Right lobe of liver (tissue), 6 donors: Measurements from ENCODE around the gene LONP2. TPM values are rescaled to one million over a fixed set of nuclear protein-coding genes. Genes with fewer than 3 reads are reported as not detected.
"Not testable (repeated sequence)": the region's sequence is repeated elsewhere in the genome, so short reads cannot be mapped to it uniquely, and the experiment has no call there.

ENCODE experiments used
- ATAC-seq, 4 donors: fragments of 200-7000 bp; cut with Tn5 transposase; one replicate each; pipeline ENCODE4 v1.9.1; 2020; ENCODE audit warnings: mild to moderate bottlenecking in 4 of 4, moderate library complexity in 4 of 4
- DNase-seq, 3 donors: peaks; one replicate each; pipeline ENCODE4 v3.0.0-alpha.2; 2020
- H3K27ac ChIP-seq, 3 donors: fragments of 200-600 bp; one replicate each; pipeline ENCODE4 v1.8.0; 2022
- H3K27me3 ChIP-seq, 2 donors: fragments of 200-600 bp; one replicate each; pipeline ENCODE4 v1.8.0; 2022
- H3K36me3 ChIP-seq, 4 donors: fragments of 200-600 bp; sonication (generic) in 1 of 4; one replicate each; pipeline versions ENCODE4 v1.5.1 to v1.8.0; 2017 to 2022; ENCODE audit warnings: control low read depth in 1 of 4
- H3K4me1 ChIP-seq, 4 donors: fragments of 200-600 bp; sonication (generic) in 1 of 4; one replicate each; pipeline versions ENCODE4 v1.5.1 to v1.8.0; 2017 to 2022; ENCODE audit warnings: control low read depth in 1 of 4
- H3K4me3 ChIP-seq, 3 donors: fragments of 200-600 bp; one replicate each; pipeline ENCODE4 v1.8.0; 2022
- H3K9me3 ChIP-seq, 4 donors: fragments of 200-600 bp; sonication (generic) in 1 of 4; one replicate each; pipeline versions ENCODE4 v1.5.1 to v1.8.0; 2017 to 2022; ENCODE audit warnings: control low read depth in 1 of 4
- POLR2A ChIP-seq: fragments of 450-650 bp; IDR thresholded peaks from one replicate; pipeline ENCODE4 v1.6.1; 2017; ENCODE audit warnings: antibody characterized with exemption, mild to moderate bottlenecking
- WGBS: methylation state at CpG from one replicate; pipeline ENCODE4 v1.1.6; 2018; ENCODE audit warnings: low coverage, low lambda C conversion rate; ENCODE audit not compliant: insufficient coverage; ENCODE audit errors: missing lambda C conversion rate; 5-methylcytosine and 5-hydroxymethylcytosine counted together
- intact Hi-C, 2 donors: fragments of 100-400 bp; cut with DNase I; formaldehyde crosslinking; loops; one replicate each; pipeline versions ENCODE4 v1.11.2 to v1.14.1; 2022
- total RNA-seq, 6 experiments: library from RNA; depleted of rRNA in 2 of 6; stranded (reverse); fragments of >200 nt in 2 of 6; fragmentation: NEBNext Ultra II Directional in 3 of 6; extraction: Animal tissue kit (Norgen Biotek cat#: 25700) in 3 of 6; gene quantifications; one replicate each; pipeline versions ENCODE4 v1.1.0 to v1.2.4, GENCODE V29; 2016 to 2023
- TF ChIP-seq, protein P1 (sequence below), 4 donors: fragments of 200-600 bp in 3 of 4; fragments of 450-650 bp in 1 of 4; IDR thresholded peaks; one replicate each; pipeline versions ENCODE4 v1.5.1 to v1.8.0; 2016 to 2022; ENCODE audit warnings: antibody characterized with exemption in 4 of 4, mild to moderate bottlenecking in 2 of 4
- donor health status: DM: no; HTN: yes; CAD: no.
- donor health status: DM: no; HTN: no; CAD: no.
- donor health status: DM: no; HTN: no; CAD: no.
- donor health status: DM: no; HTN: yes; CAD: no.
- donor health status: DM: no; HTN: yes; CAD: no.

LONP2 gene
- total RNA-seq, 6 experiments from 2014 or later, result 102 to 164 (median 153) TPM

DNA sequence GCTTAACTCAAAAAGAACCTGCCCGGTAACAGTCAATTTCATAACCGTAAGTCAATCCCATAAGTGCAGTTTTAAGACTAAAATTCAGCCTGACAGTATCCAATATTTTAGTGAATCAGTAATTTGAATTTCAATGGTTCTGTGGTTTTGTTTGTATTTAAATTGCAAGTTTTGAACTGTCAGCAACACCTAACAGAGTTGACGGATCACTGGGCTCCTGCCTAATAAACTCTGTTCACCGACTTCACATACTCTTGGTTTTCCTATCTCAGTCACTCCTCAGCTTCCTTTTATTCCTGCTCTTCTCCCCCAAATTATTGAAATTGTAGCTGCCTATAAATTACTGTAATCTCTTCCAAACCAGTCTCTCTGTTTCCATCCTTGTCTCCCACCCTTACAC lies 128.6 kb downstream of the LONP2 start:
- DNase-seq, result no peak
- H3K9me3 ChIP-seq, result no peaks in the 10 kb centered on the region
- H3K27me3 ChIP-seq, result no peaks in the 10 kb centered on the region
- TF ChIP-seq, protein P1, sequence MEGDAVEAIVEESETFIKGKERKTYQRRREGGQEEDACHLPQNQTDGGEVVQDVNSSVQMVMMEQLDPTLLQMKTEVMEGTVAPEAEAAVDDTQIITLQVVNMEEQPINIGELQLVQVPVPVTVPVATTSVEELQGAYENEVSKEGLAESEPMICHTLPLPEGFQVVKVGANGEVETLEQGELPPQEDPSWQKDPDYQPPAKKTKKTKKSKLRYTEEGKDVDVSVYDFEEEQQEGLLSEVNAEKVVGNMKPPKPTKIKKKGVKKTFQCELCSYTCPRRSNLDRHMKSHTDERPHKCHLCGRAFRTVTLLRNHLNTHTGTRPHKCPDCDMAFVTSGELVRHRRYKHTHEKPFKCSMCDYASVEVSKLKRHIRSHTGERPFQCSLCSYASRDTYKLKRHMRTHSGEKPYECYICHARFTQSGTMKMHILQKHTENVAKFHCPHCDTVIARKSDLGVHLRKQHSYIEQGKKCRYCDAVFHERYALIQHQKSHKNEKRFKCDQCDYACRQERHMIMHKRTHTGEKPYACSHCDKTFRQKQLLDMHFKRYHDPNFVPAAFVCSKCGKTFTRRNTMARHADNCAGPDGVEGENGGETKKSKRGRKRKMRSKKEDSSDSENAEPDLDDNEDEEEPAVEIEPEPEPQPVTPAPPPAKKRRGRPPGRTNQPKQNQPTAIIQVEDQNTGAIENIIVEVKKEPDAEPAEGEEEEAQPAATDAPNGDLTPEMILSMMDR (IDR thresholded peaks at IDR 0.05), result no peak
- no peak for TF ChIP-seq POLR2A
- no peak overlapping the region for H3K27ac ChIP-seq
- intact Hi-C loops, result no loop called here
- no peak overlapping the region for H3K4me3 ChIP-seq
- 60% methylated on average over 4 of the region's 4 CpGs for WGBS
- peaks cover 0 to 50% (median 10%) of the 10 kb centered on the region in 4 donors for H3K4me1 ChIP-seq
- peak in 1 of 4 donors; percentile 17 for ATAC-seq
- no peaks in the 10 kb centered on the region for H3K36me3 ChIP-seq

- Histone ChIP-seq H3K9me3 (no peaks in the 10 kb centered on the region), H3K36me3 (no peaks in the 10 kb centered on the region), H3K4me3 (no peak overlapping the region), H3K4me1 (peaks cover 0 to 54% (median 11%) of the 10 kb centered on the region in 4 donors), H3K27me3 (no peaks in the 10 kb centered on the region), H3K27ac (no peak overlapping the region)
- 75% methylated on average over 4 of the region's 4 CpGs for WGBS
- peak in 3 of 4 donors; percentile 41 to 51 (median 46) for ATAC-seq
- intact Hi-C loops, result no loop called here
- DNase-seq, result no peak
- TF ChIP-seq, protein P1 (IDR thresholded peaks at IDR 0.05), result no peak
- no peak for TF ChIP-seq POLR2A
These were observed 129.3 kb downstream of the LONP2 start for GRCh38 chr16:48373258-48374029.

DNA sequence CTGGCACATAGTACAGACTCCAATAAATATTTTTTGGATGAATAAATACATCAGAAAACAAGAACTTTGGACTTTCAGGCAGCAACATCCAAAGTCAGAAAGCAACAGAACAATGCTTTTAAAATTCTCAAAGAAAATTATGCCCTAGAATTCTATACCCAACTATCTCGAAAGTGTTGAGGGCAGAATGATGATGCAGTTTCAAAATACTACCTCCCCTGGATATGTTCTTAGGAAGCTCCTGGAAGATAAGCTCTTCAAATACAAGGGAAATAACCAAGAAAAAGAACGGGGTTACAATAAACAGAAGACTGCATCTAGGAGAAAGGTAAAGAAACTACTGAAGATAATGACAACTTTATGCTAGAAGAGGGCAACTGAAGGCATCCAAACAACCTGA lies 130.2 kb downstream of the LONP2 start:
- peaks cover 0 to 62% (median 15%) of the 10 kb centered on the region in 4 donors for H3K4me1 ChIP-seq
- H3K27ac ChIP-seq, result no peak overlapping the region
- H3K36me3 ChIP-seq, result no peaks in the 10 kb centered on the region
- peak in 1 of 4 donors; percentile 20 for ATAC-seq
- TF ChIP-seq POLR2A, result no peak
- TF ChIP-seq, protein P1 (IDR thresholded peaks at IDR 0.05), result no peak
- DNase-seq, result no peak
- H3K9me3 ChIP-seq, result no peaks in the 10 kb centered on the region
- no peaks in the 10 kb centered on the region for H3K27me3 ChIP-seq
- intact Hi-C loops, result no loop called here
- no peak overlapping the region for H3K4me3 ChIP-seq
- WGBS, result 16% methylated on average over 2 of the region's 2 CpGs

DNA sequence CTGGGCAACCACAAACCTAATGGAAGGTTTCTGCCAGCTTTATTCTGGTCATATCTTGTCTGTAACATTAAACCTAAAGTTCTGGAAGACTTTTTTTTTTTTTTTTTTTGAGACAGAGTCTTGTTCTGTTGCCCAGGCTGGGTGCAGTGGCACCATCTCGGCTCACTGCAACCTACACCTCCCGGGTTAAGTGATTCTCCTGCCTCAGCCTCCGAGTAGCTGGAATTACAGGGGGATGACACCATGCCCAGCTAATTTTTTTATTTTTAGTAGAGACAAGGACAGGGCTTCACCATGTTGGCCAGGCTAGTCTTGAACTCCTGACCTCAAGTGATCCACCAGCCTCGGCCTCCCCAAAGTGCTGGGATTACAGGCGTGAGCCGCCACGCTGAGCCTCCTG lies 133.2 kb downstream of the LONP2 start:
- H3K27ac ChIP-seq, H3K9me3 ChIP-seq, intact Hi-C loops, H3K27me3 ChIP-seq, H3K4me3 ChIP-seq, DNase-seq, H3K36me3 ChIP-seq, ATAC-seq: not testable (repeated sequence)
- peaks cover 0 to 92% (median 26%) of the 10 kb centered on the region in 4 donors for H3K4me1 ChIP-seq
- WGBS, result 93% methylated on average over 7 of the region's 7 CpGs

DNA sequence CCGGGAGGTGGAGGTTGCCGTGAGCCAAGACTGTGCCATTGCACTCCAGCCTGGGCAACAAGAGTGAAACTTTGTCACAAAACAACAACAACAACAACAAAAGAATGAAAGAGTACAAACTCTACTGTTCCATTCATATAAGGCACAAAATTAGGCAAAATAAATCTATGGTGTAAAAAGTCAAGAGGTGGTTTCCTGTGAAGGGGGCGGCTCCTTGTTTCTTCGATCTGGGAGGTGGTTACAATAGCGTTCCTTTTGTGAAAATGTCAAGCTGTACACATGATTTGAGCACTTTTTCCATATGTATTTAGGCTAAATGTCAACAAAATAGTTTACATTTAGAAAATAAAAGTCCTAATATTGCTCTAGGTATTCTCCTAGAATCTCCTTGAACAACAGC lies 134.2 kb downstream of the LONP2 start:
- peak overlapping the region in 1 of 3 donors; percentile 19 for H3K27ac ChIP-seq
- H3K9me3 ChIP-seq, result no peaks in the 10 kb centered on the region
- no peaks in the 10 kb centered on the region for H3K27me3 ChIP-seq
- ATAC-seq (no peak), DNase-seq (no peak)
- H3K4me1 ChIP-seq, result peaks cover 0 to 88% (median 27%) of the 10 kb centered on the region in 4 donors
- intact Hi-C loops, result no loop called here
- no peaks in the 10 kb centered on the region for H3K36me3 ChIP-seq
- H3K4me3 ChIP-seq, result no peak overlapping the region
- 64% methylated on average over 5 of the region's 5 CpGs for WGBS
- TF ChIP-seq, protein P1 (IDR thresholded peaks at IDR 0.05), result no peak
- TF ChIP-seq POLR2A, result no peak
